C1 segment of cervical spinal cord (tissue), 14 donors: ENCODE measurements around the gene STIM1.
"Not testable (repeated sequence)": the region's sequence is repeated elsewhere in the genome, so short reads cannot be mapped to it uniquely, and the experiment has no call there.

ENCODE experiments used
- DNase-seq, 14 donors: peaks; one replicate each; lab custom pipeline; 2025; lab: John Stamatoyannopoulos, UW

The STIM1 gene

DNA sequence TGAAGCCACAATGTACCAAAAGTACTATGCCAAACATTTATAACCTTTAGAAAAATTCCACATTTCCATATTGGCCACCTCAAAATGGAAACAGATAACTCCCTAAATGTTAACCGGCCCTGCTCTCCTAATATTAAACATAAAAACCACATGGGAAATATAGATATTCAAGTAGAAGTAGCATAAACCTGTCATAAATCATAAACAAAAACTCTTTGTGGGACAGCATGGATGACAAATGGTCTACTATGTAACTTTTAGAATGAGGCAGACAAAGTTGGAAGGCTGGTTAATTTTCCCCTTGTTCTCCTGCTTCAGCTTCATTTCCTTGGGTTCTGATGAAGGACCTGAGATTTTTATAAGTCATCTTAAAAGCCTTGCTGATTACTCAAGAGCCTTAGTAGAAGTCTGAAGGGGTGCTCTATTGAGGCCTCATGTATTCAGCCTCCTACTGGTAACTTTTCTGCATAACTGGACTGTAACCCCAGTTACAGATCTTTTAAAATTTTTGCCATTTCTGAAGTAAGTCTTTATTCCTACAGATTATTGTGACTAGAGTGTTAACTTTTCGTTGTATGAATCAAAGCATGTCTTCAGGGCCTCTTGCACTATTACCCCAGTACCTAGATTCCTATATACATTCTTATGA lies 116.4 kb downstream of the STIM1 start:
- no peak for DNase-seq

DNA sequence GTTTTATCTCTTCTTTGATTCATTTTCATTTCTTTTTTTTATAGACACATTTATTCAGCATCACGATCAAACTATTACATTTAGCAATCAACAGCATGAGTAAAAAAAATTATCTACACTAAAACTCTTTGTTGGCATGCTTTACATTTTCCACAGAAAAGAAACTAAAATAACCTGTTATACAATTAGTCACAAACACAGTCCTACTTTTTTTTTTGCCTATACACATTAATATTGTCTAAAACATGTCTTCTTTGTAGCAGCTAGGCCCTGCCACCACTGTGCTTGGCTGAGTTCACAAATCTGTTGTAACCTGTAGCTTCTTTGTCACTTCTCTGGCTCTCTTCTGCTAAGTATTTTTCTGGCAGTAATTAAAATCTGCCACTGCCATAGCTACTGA lies 117.0 kb downstream of the STIM1 start:
- DNase-seq: no peak

DNA sequence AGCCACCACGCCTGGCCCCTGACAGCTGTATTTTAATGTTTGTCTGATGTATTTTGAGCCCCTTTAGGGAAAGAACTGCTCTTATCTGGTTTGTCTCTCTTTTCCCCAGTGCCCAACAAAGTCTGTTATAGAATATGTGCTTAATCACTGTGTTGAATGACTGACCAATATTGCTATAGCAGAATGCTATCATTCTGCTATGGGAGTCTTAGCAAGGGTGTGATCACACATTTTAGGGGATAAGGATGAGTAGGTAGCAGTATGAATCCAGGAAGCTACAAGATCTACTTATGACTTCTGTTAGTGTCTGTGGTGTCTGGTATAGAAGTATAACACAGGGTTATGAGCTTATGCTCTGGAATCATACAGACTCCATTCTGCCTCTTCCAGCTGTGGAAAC lies 121.6 kb downstream of the STIM1 start:
- no peak for DNase-seq

DNA sequence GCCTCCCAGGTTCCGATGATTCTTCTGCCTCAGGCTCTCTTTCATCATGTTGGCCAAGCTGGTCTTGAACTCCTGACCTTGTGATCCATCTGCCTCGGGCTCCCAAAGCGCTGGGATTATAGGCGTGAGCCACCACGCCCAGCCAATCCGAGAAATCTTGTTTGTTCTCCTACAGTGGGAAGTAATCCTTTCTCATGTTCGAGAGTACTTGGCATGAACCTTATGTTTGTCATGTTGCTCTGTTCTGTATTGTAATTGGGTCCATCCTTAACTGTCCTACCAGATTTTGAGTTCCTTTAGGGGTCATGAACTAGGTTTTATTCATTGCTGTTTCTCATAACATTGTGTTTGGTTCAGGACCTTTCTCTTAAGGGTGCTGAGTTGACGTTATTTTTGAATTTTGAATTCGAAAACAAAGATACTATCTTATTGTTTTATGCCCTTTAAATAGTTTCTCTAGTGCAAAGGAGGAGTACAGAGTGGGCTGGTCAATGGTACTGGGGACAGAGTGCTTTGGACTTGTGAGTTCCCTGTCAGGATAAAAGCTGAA lies 125.7 kb downstream of the STIM1 start:
- no peak for DNase-seq

DNA sequence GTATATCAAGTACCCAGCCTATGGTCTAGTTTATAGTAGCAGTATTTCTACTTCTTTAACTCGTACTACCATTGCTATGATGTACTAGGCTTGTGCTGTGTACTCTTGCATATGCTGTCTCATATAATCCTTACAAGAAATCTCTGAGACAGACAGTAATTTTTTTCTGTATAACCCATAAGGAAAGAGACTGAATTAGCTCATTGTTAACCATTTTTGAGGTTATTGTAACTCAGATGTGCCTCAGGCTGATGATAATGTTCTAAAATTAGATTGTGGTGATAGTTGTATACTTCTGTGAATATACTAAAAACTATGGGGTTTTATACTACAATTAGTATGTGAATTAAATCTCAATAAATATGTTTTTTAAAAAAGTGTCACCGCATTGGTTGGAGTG lies 127.0 kb downstream of the STIM1 start:
- DNase-seq: no peak

DNA sequence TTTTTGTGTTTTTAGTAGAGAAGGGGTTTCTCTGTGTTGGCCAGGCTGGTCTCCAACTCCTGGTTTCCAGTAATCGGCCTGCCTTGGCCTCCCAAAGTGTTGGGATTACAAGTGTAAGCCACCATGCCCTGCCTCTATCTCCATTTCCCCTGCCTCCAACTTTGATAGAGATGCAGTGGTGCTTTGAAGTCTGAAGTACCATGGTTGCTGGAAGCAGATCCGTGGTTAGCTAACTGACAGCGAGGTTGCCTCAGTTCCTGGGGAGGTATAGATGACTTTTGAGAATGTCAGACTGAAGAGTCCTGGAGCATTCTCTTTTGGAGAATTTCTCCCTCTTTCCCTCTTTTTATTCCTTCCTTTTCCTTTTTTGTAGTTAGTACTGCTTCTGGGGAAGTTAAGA lies 127.6 kb downstream of the STIM1 start:
- DNase-seq: no peak

DNA sequence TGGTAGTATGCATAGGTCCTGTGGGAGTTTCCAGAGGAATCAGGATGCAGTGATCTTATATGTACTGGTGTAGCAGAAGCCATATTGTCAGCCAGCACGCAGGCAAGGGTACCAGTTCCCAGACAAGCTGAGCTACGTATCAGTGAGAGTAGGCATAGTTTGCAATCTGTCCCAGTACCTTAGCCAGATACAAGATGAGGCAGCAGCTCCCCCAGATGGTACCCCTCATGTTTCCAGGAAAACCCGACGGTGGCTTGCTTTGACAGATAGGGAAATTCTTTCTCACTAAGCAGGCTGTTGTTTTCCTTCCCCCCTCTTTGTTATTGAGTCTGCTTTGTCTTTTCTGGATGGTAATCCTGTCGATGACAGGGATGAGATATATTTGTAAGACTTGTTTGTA lies 129.4 kb downstream of the STIM1 start:
- peak in 1 of 14 donors; percentile 72 for DNase-seq

DNA sequence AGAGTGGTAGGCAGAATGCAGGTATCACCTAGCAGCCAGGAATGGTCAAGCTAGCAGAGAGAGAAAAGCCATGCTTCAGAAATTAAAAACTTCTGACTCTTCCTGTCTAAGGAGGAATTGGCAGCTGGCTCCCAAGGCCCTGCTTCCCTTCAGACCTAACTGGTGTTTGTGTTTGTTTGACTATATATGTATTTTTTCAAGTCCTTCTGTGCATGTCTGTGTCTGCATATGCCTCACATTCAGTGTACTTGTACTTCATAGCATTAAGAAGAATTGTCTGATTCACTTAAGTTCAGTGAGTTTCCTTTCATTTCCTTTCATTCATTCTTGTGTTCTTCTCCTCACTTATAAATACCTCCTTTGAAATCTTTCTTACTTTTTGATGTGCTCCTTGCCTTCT lies 130.2 kb downstream of the STIM1 start:
- no peak for DNase-seq

DNA sequence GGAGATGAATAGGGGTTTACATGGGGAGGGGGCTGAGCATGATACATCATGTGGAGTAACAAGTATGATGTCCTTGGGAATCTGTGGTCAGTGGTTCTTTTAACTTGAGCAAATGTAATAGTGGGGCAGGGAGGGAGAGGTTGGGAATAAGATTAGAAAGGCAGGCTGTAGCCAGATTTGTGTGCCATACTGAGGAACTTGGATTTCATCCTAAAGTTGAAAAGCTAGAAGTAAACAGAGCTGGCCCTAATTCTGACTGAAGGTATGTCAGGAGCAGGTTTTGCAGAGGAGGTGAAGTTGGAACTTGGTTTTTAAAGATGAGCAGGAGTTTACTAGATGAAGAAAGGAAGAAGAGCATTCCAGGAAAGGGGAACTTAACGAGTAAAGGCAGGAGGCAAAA lies 130.8 kb downstream of the STIM1 start:
- DNase-seq: peak in 1 of 14 donors; percentile 47

DNA sequence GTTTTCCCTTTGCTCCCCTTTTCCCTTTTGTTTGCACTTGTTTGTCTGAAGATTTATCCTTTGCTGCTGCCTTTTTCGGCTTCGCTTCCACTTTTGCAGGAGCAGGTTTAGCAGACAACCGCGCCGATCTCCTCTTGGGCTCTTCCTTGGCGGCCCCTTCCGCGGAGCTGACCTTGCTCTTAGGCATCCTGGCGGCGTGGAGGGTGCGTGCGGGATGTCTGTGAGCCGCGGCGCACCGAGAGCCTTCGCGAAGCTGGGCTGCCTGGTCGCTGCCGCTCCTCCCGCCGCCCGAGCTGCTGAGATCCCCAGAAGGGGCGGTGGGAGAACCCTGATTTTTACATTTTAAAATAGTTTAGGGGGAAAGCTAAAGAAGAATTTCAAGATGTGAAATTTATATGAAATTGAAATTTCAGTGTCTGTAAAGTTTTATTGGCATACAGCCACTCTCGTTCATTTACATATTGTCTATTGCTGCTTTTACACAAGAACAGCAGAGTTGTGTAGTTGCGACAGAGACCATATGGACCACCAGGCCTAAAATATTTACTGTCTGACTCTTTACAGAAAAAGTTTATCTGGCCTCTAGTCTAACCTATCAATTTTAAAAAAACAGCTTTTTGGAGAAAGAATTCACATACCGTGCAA lies 133.9 kb downstream of the STIM1 start:
- DNase-seq: peak in 2 of 14 donors; percentile 4 to 22

DNA sequence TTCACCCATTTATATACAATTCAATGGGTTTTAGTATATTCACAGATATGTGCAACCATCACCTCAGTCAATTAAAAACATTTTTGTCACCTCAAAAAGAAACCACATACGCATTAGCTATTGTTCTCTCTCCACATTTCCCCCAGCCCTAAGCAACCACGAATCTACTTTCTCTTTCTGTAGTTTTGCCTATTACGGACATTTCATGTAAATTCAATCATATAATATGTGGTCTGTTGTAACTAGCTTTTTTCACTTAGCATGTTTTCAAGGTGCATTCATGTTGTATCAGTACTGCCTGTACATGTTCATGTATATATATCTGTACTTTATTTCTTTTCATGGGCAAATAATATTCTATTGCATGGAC lies 134.4 kb downstream of the STIM1 start:
- no peak for DNase-seq

DNA sequence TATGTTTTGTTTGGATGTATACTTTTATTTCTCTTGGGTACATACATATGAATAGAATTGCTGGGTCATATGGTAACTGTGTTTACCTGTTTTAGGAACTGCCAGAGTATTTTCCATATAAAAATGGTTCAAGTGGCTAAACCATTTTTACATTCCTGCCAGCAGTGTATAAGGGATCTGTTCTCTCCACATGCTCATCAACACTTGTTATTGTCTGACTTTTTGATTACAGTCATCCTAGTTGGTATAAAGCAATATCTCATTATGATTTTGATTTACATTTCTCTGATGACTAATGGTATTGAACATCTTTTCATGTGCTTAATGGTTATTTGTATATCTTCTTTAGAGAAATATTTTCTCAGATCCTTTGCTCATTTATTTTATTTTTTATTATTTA lies 134.9 kb downstream of the STIM1 start:
- no peak for DNase-seq

DNA sequence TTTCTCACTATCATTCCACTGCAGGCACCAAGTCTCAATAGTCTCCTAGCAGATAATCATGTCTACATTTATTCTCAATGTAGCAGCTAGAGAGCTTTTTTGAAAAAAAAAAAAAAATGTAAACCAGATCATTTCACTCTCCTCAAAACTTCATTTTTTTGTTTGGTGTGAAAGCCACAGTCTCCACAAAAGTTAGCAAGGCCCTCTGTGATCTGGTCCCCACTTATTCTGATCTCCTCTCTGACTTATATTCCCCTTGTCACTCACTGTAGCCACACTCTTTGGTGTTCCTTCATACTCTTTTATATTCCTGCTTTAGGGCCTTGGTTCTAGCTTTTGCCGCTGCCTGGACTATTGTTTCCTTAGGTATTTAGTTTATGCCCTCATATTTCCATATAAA lies 137.5 kb downstream of the STIM1 start:
- no peak for DNase-seq

DNA sequence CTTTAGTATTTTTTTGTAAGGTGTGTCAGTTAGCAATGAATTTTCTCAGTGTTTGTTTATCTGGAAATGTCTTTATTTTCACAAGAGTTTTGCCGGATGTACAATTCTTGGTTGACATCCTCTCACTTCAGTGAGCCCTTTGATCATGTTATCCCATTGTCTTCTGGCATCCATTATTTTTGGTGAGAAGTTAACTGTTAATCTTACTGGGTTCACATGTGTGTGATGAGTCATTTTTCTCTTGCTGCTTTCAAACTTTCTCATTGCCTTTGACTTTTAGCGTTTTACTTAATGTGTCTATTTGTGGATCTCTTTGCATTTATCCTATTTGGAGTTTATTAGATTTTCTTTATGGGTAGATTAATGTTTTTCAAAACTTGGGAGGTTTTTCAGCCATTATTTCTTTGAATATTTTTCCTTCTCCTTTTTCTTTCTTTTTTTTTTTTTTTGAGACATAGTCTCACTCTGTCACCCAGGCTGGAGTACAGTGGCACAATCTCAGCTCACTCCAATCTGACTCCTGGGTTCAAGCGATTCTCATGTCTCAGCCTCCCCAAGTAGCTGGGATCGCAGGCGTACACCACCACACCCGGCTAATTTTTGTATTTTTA lies 138.7 kb downstream of the STIM1 start:
- DNase-seq: no peak

DNA sequence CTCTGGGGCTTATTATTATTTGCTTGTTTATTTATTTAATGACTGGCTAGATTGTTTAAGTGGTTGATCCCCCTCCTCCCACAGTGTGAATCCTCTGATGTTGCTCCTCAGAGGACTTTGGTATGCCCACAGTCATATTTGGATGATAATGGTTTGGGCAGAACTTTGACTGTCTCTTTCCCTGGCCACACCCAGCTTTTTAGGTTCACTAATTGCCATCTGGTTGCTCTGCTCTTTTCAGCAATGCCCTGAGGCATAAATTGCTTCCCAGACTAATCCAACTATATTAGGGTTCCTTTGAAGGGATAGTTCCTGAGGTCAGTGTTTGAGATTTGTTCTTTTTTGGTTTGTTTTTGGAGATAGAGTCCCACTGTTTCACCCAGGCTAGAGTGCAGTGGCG lies 139.8 kb downstream of the STIM1 start:
- DNase-seq: no peak

DNA sequence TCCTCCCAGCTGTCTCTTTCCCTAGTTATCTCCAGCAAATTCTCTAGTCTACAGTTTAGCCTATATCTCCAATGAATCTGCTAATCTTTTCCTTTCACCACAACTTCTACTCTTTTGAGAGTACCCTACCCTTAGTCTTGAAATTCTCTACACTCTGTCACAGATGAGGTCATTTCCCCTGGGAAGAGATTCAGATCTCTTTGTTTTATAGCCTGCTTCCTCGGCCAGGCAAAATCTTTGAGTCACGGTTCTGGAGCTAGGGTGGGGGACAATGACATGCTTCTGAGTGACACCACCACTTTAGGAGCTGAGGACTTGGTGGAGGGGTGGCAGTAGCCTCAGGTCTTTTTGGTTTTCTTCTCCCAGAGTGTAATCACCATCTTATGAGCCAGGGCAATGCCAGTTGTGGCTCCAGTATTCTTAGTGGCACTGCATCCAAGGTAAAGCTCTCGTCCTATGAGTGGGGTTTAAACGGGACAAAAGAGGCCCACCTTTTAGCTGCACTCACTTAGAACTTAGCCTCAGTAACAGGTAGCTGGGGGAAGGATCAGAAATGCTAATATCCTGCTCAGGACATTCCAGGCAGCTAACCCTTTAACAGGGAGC lies 140.6 kb downstream of the STIM1 start:
- DNase-seq: no peak

DNA sequence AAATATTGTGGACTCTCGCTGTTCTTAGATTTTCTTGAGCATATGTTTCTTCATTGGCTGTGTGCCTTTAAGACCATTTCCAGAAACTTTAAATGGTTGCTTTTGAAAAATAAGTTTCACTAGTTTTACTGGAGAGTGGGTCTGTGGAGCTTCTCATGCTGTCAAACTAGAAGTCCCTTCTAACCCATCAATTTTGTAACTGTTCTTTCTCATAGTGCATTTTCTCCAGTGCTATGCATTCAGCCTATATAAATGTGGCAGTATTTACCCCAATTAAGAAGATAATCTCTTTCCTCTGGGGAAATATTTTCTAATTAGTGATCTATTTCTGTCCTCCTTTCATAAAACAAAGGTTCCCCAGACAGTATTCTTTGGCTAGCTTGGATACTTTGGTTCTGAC lies 141.2 kb downstream of the STIM1 start:
- DNase-seq: no peak

DNA sequence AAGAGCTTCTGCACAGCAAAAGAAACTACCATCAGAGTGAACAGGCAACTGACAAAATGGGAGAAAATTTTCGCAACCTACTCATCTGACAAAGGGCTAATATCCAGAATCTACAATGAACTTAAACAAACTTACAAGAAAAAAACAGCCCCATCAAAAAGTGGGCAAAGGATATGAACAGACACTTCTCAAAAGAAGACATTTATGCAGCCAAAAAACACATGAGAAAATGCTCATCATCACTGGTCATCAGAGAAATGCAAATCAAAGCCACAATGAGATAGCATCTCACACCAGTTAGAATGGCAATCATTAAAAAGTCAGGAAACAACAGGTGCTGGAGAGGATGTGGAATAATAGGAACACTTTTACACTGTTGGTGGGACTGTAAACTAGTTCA lies 149.3 kb downstream of the STIM1 start:
- not testable (repeated sequence) for DNase-seq

DNA sequence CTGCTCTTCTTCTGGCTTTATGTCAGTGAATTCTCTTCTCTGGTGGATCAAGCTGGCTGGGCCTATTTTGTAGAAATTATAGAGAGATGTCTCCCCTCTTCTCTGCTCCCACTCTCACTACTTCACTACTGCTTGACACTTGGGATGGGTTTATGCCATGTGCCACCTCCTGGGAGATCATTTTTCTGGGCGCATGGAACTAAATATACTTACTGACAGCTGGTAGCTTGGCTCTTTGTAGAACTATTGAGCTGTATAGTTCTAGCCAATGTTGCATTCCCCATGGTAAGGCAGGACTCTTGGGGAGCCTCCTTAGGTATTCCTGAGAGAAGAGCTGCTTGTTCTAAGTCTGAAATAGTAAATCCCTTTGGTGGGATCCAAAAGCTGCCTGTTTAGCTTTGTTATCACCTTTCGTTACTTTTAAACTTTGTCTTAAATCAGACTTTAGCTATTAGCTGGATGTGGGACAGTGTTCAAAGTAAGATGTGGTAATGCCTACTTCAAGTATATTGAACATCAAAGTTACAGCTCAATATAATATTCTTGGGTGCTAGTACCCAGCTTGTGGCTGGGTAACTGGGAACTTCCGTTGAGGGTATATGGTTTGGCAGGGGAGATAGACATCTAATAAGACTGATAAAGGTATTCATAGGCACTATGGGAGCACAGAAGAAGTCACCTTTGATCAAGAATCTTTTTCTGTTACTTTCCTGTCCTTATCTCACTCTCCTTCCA lies 151.6 kb downstream of the STIM1 start:
- DNase-seq: no peak

DNA sequence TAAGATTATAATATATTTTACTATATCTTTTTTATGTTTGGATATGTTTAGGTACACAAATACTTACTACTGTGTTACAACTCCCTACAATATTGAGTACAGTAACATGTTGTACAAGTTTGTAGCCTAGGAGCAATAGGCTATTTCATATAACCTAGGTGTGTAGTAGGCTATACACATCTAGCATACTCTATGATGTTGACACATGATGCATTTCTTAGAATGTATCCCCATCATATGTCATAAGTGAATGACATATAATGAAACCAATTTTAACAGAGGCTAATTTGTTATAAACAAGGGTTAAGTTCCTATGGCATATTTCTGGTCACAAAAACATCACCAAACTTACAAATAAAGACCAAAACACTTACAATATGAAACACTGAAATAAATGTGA lies 152.7 kb downstream of the STIM1 start:
- DNase-seq: no peak

DNA sequence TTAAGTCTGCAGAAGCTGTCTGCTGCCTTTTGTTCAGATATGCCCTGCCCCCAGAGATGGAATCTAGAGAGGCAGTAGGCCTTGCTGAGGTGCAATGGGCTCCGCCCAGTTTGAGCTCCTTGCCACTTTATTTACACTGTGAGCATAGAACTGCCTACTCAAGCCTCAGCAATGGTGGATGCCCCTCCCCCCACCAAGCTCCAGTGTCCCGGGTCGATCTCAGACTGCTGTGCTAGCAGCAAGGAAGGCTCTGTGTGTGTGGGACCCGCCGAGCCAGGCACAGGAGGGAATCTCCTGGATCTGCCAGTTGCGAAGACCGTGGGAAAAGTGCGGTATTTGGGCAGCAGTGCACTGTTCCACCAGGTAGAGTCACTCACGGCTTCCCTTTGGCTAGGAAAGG lies 161.1 kb downstream of the STIM1 start:
- not testable (repeated sequence) for DNase-seq

DNA sequence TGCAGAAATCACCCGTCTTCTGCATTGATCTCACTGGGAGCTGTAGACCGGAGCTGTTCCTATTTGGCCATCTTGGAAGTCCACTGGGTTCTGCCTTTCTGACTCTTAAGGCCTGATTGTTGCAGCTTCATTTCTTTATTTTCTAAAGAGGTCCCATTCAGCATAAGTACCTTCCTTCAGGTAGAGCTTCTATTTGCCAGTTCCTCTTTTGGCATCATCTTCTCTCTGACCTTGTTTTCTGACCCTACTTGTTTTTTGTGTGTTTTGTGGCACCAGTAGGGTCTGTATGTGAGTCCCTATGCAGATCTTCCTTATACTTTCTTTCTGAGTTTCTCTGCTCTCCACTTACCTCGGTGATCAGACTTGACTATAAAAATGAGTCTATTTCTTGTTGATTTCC lies 161.7 kb downstream of the STIM1 start:
- no peak for DNase-seq
